Activated T-cell treated with anti-CD3 and anti-CD28 coated beads, Interleukin-2, amount 50 U/mL, for 24 hours (primary cell): Measurements from ENCODE around the gene CLDN10.
"Not testable (repeated sequence)": the region's sequence is repeated elsewhere in the genome, so short reads cannot be mapped to it uniquely, and the experiment has no call there.

ENCODE experiments used
- DNase-seq: peaks from one replicate; pipeline ENCODE4 v3.0.0-alpha.2; 2020
- H3K27ac Mint-ChIP-seq: 2 replicates; pipeline ENCODE4 v1.8.0; 2020; ENCODE audit warnings: mild to moderate bottlenecking, mixed read lengths
- H3K27me3 Mint-ChIP-seq: 2 replicates; pipeline ENCODE4 v1.8.0; 2020; ENCODE audit warnings: mixed read lengths
- H3K36me3 Mint-ChIP-seq: 2 replicates; pipeline ENCODE4 v1.8.0; 2020; ENCODE audit warnings: low read depth, mixed read lengths
- H3K4me1 Mint-ChIP-seq: 2 replicates; pipeline ENCODE4 v1.8.0; 2020; ENCODE audit warnings: low read depth, mixed read lengths
- H3K4me3 Mint-ChIP-seq: 2 replicates; pipeline ENCODE4 v1.8.0; 2020; ENCODE audit warnings: mild to moderate bottlenecking, moderate library complexity, mixed read lengths
- H3K9me3 Mint-ChIP-seq: 2 replicates; pipeline ENCODE4 v1.8.0; 2020; ENCODE audit warnings: mixed read lengths

Gene CLDN10

GRCh38 chr13:95552539-95553441 lies at the start of gene CLDN10:
TSS of gene CLDN10 (plus strand) at chr13:95552720. CDS start at chr13:95552754, 34 bp downstream.
- Mint-ChIP-seq H3K36me3 (no peaks in the 10 kb centered on the region), H3K4me3 (peak within 1 kb of the TSS; percentile 24), H3K27ac (no peak within 1 kb of the TSS), H3K27me3 (peaks cover 79% of the 10 kb centered on the region), H3K9me3 (no peaks in the 10 kb centered on the region), H3K4me1 (peaks cover 11% of the 10 kb centered on the region)
- peak; percentile 32 for DNase-seq

- no peaks in the 10 kb centered on the region for H3K36me3 Mint-ChIP-seq
- peaks cover 3% of the 10 kb centered on the region for H3K9me3 Mint-ChIP-seq
- no peak overlapping the region for H3K4me3 Mint-ChIP-seq
- DNase-seq, result no peak
- peaks cover 9% of the 10 kb centered on the region for H3K27me3 Mint-ChIP-seq
- no peaks in the 10 kb centered on the region for H3K4me1 Mint-ChIP-seq
- no peak overlapping the region for H3K27ac Mint-ChIP-seq
Observed at GRCh38 chr13:95503662-95504061, 48.9 kb upstream of the CLDN10 start.

GRCh38 chr13:95505265-95505664 lies 47.3 kb upstream of the CLDN10 start:
- H3K36me3 Mint-ChIP-seq, result no peaks in the 10 kb centered on the region
- no peak overlapping the region for H3K4me3 Mint-ChIP-seq
- no peaks in the 10 kb centered on the region for H3K4me1 Mint-ChIP-seq
- H3K27me3 Mint-ChIP-seq, result peaks cover 9% of the 10 kb centered on the region
- H3K27ac Mint-ChIP-seq, result no peak overlapping the region
- DNase-seq, result no peak
- H3K9me3 Mint-ChIP-seq, result peaks cover 3% of the 10 kb centered on the region

GRCh38 chr13:95505986-95506385 lies 46.5 kb upstream of the CLDN10 start:
- peaks cover 3% of the 10 kb centered on the region for H3K9me3 Mint-ChIP-seq
- H3K27me3 Mint-ChIP-seq, result peaks cover 9% of the 10 kb centered on the region

GRCh38 chr13:95507991-95508390 lies 44.5 kb upstream of the CLDN10 start:
- no peak for DNase-seq
- Mint-ChIP-seq H3K27ac (no peak overlapping the region), H3K27me3 (peaks cover 9% of the 10 kb centered on the region), H3K4me1 (no peaks in the 10 kb centered on the region), H3K4me3 (no peak overlapping the region), H3K36me3 (no peaks in the 10 kb centered on the region), H3K9me3 (no peaks in the 10 kb centered on the region)

More at GRCh38 chr13:95505986-95506385, 46.5 kb upstream of the CLDN10 start:
- Mint-ChIP-seq H3K36me3 (no peaks in the 10 kb centered on the region), H3K27ac (no peak overlapping the region), H3K4me1 (no peaks in the 10 kb centered on the region), H3K4me3 (no peak overlapping the region)
- no peak for DNase-seq

GRCh38 chr13:95508996-95509395 lies 43.5 kb upstream of the CLDN10 start:
- DNase-seq, result no peak
- no peaks in the 10 kb centered on the region for H3K9me3 Mint-ChIP-seq
- H3K36me3 Mint-ChIP-seq, result no peaks in the 10 kb centered on the region
- peaks cover 15% of the 10 kb centered on the region for H3K27me3 Mint-ChIP-seq
- H3K4me3 Mint-ChIP-seq, result no peak overlapping the region
- H3K4me1 Mint-ChIP-seq, result no peaks in the 10 kb centered on the region
- no peak overlapping the region for H3K27ac Mint-ChIP-seq

GRCh38 chr13:95509521-95510310 lies 42.8 kb upstream of the CLDN10 start:
- H3K36me3 Mint-ChIP-seq, result no peaks in the 10 kb centered on the region
- no peaks in the 10 kb centered on the region for H3K9me3 Mint-ChIP-seq
- peaks cover 20% of the 10 kb centered on the region for H3K27me3 Mint-ChIP-seq
- no peak overlapping the region for H3K27ac Mint-ChIP-seq
- H3K4me1 Mint-ChIP-seq, result no peaks in the 10 kb centered on the region
- DNase-seq, result no peak
- no peak overlapping the region for H3K4me3 Mint-ChIP-seq

- no peak overlapping the region for H3K4me3 Mint-ChIP-seq
- no peak overlapping the region for H3K27ac Mint-ChIP-seq
- no peaks in the 10 kb centered on the region for H3K36me3 Mint-ChIP-seq
- H3K4me1 Mint-ChIP-seq, result no peaks in the 10 kb centered on the region
- no peak for DNase-seq
- H3K9me3 Mint-ChIP-seq, result no peaks in the 10 kb centered on the region
- peaks cover 26% of the 10 kb centered on the region for H3K27me3 Mint-ChIP-seq
Observed at GRCh38 chr13:95510950-95511349, 41.6 kb upstream of the CLDN10 start.

- H3K4me1 Mint-ChIP-seq, result no peaks in the 10 kb centered on the region
- no peak overlapping the region for H3K27ac Mint-ChIP-seq
- no peak overlapping the region for H3K4me3 Mint-ChIP-seq
- no peaks in the 10 kb centered on the region for H3K36me3 Mint-ChIP-seq
- no peaks in the 10 kb centered on the region for H3K9me3 Mint-ChIP-seq
- no peak for DNase-seq
- peaks cover 29% of the 10 kb centered on the region for H3K27me3 Mint-ChIP-seq
Observed at GRCh38 chr13:95512424-95512823, 40.1 kb upstream of the CLDN10 start.

GRCh38 chr13:95512957-95513356 lies 39.6 kb upstream of the CLDN10 start:
- Mint-ChIP-seq H3K27me3 (peaks cover 29% of the 10 kb centered on the region), H3K27ac (no peak overlapping the region), H3K4me3 (no peak overlapping the region), H3K9me3 (no peaks in the 10 kb centered on the region), H3K36me3 (no peaks in the 10 kb centered on the region), H3K4me1 (no peaks in the 10 kb centered on the region)
- no peak for DNase-seq

GRCh38 chr13:95515606-95516005 lies 36.9 kb upstream of the CLDN10 start:
- H3K36me3 Mint-ChIP-seq, H3K27ac Mint-ChIP-seq, H3K9me3 Mint-ChIP-seq, H3K4me3 Mint-ChIP-seq, DNase-seq, H3K4me1 Mint-ChIP-seq: not testable (repeated sequence)
- H3K27me3 Mint-ChIP-seq, result peaks cover 29% of the 10 kb centered on the region

- H3K27ac Mint-ChIP-seq, result no peak overlapping the region
- no peaks in the 10 kb centered on the region for H3K9me3 Mint-ChIP-seq
- no peak for DNase-seq
- H3K4me3 Mint-ChIP-seq, result no peak overlapping the region
- H3K36me3 Mint-ChIP-seq, result no peaks in the 10 kb centered on the region
- no peaks in the 10 kb centered on the region for H3K4me1 Mint-ChIP-seq
- peaks cover 29% of the 10 kb centered on the region for H3K27me3 Mint-ChIP-seq
Observed at GRCh38 chr13:95516021-95516420, 36.5 kb upstream of the CLDN10 start.

GRCh38 chr13:95516492-95516891 lies 36.0 kb upstream of the CLDN10 start:
- Mint-ChIP-seq H3K4me3 (no peak overlapping the region), H3K36me3 (no peaks in the 10 kb centered on the region), H3K27ac (no peak overlapping the region), H3K4me1 (no peaks in the 10 kb centered on the region), H3K9me3 (no peaks in the 10 kb centered on the region), H3K27me3 (peaks cover 29% of the 10 kb centered on the region)
- DNase-seq, result no peak

GRCh38 chr13:95523598-95523997 lies 28.9 kb upstream of the CLDN10 start:
- peaks cover 13% of the 10 kb centered on the region for H3K27me3 Mint-ChIP-seq
- H3K36me3 Mint-ChIP-seq, result no peaks in the 10 kb centered on the region
- DNase-seq, result no peak
- H3K4me1 Mint-ChIP-seq, result no peaks in the 10 kb centered on the region
- no peak overlapping the region for H3K4me3 Mint-ChIP-seq
- no peak overlapping the region for H3K27ac Mint-ChIP-seq
- peaks cover 4% of the 10 kb centered on the region for H3K9me3 Mint-ChIP-seq
